Medulla oblongata (tissue), 1 donor: Measurements from ENCODE around the gene RCAN3.
A peak's percentile ranks its signal among the peaks of the same experiment; 100 is the strongest.

Source experiments
- DNase-seq: peaks from one replicate; pipeline ENCODE4 v3.0.0-alpha.2; 2015; ENCODE audit errors: extremely low spot score

RCAN3 gene

DNA sequence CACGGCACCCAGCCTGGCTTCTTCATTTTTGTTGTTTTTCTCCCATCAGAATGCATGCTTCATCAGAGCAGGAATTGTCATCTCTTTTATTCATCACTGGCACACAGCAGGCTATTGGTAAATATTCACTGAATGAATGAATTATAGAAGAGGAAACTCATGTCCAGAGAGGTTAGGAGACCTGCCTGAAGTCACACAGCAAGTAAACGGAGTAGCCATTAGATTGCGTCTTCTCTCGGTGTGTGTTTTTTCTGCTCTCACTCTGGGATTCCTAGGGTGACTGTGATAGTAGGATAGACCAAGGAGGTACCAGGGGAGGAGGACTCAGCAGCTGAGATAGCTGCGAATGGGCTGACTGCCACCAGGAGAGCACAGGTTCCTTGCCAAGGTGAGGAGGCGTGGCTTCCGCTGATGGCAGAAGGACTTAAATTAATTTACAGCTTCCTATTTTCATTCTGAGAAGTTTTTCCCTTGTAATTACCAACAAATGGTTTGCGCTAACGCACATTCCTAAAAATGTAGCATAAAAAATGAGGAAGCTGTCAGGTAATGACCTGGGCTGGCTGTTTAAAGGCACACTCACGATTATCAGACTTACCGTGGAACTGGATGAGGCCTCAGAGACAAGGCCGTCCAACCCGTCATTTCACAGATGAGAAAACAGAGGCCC is 48.8 kb downstream of the RCAN3 start:
- no peak for DNase-seq

DNA sequence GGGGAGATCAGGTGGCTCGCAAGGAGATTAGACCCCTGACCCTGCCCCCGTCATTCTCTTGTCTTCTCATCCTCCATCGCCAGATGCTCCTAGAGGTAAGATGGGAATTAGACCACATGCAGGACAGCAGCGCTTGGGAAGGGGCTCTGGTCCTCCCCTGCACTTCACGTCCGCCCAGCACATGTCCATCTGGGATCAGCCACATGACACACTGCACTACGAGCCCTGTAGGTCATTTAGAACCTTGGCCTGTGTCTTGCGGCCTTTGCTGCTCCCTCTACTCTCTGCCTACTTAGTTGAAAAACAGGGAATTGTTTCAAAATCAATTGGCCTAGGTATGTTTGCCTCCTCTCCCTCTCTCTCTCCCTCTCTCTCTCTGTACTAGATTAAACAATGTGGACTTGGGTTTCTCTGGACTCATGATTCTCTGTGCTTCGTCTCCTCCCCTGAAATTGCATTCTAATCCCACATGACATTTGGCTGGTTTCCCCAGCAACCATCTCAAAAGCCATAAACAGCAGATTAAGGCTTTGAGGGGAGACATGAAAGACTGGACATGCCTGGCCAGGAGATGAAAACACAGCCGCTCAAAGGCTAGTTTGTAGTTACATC is 49.4 kb downstream of the RCAN3 start:
- DNase-seq: no peak

DNA sequence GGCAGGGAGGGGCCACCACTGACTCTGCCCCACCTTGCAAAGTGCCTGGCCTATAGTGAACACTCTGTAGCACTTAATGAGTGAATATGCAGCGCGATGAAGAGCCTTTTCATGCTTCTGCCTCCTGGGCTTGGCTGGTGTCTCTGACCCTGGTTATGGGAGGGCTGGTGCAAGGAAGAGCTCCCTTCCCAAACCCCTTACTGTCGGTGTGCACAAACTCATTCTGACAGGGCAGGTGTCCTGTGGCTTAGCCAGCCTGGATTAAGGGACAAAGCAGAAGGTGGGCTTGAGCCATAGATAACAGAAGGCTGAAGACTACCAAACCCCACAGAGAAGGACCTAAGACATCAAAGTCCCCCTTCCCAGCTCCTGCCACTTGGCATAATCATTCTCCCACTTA is 51.3 kb downstream of the RCAN3 start:
- DNase-seq: no peak

DNA sequence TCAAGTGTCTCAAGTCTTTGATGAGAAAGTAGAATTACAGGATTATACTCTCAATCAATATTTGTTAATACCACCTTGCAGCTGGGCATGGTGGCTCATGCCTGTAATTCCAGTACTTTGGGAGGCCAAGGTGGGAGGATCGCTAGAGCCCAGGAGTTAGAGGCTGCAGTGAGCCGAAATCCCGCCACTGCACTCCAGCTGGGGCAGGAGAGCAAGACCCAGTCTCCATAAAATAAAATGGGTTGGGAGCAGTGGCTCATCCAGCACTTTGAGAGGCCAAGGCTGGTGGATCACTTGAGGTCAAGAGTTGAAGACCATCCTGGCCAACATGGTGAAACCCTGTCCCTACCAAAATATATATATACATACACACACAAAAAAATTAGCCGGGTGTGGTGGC is 52.1 kb downstream of the RCAN3 start:
- no peak for DNase-seq

DNA sequence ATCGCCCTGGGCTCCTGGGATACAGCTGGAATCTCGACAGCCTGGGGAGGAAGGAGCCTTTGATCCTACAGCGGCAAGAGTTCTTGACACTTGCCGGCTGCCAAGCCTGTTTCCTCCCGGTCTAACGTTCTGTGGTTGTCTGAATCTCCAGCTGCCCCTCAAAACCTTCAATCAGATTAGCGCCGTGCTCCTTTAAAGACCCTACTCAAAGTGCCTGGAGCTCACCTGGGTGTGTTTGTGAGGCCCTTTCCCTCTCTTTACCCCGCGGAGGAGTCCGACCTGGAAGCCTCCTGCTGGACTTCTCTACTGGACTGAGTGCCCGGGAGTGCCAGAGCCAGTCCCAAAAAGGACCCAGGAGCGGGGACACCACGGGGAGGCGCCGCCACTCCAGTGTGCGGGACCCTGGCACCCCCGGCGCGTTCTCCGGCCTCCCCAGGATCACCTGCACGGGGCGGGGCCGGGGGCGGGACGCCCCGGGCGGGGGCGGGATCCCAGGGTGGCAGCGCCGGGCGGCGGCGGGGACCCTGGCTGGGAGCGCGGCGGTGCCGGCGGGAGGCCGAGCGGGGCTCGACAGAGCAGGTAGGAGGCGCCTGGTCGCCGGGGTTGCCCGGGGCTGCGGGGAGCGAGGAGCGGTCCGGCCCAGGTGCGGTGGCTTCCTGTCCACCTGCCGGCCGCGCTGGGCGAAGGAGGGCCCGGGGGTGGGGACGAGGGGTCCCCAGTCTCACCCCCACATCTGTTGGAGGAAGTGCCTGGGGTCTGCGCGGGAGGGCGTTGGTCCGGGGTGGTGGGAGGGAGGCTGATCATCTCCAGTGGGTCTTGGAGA is 53.2 kb downstream of the RCAN3 start, which contains the start of gene NCMAP:
TSS of gene NCMAP (plus strand) at position 497 of the 823 bp plus-strand sequence. CDS start 39,344 bp downstream, outside the sequence.
- no peak for DNase-seq

DNA sequence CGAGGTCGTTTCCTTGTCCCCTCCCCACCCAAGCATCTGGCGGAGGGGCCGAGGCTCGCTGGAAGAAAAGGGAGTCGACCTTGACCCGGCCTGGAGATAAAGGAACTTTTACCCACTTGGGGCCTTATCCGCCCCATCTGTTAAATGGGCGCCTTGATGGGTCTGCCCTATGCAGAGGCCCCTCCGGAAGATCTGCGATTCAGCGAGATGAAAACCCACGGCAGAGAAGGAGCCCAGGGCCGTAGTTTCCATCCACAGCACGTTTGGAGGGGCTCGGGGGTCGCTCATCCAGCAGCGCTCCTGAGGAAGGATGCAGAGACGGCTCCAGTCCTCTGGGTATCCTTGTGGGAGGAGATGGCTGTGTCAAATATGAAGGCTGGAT is 53.8 kb downstream of the RCAN3 start:
- no peak for DNase-seq

DNA sequence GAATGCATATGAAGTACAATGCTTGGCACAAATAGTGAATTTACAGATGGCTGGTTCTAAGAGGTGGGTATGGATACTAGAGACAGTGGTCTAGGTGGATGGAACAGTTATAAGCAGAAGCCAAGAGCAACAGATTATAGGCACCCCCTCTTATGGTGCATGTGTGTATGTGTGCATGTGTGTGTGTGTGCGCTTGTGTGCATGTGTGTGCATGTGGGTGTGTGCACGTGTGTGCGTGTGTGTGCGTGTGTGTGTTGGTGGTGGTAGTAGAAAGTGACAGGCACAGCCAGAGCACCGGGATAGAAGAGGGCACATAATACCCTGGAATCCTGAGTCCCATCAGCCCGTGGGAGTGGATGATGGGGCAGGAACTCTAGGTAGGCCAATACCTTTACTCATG is 54.6 kb downstream of the RCAN3 start:
- DNase-seq: no peak

DNA sequence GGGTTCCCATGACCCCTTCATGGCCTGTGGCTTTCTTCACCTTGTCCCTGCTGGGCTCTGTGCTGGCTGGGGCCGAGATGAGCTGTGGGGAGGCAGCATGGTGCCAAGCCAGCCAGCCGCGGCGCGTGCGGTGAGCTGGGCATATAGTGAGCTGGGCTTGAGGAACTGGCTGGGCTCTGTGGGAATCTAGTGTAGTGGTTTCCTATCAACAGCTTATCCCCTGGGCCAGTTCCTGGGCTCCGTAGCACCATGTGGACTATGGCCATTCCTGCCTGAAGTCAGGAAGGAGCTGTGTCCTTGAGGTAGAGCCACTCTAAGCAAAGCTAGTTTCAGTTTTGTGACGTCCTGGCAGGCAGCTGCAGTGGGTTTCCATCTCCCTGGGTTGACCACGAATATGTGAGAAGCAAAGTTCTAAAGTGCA is 55.1 kb downstream of the RCAN3 start:
- no peak for DNase-seq

DNA sequence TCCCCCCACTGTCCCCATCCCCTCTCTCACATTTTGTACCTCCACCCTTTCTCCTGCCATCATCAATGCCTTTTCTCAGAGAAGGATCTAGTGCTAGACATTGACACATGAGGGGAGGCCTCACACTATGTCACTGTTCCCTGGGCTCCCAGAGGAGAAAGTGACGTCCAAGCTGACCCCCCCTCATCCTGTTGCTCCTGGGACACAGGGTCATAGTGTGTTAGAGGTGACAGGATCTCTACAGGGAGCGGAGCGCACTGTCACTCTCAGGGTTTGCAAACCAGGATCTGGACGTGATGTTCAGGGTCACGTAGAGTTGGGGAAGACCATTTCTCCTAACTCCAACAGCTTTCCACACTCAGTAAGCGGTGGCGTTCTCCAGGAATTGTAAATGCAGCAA is 55.8 kb downstream of the RCAN3 start:
- no peak for DNase-seq

DNA sequence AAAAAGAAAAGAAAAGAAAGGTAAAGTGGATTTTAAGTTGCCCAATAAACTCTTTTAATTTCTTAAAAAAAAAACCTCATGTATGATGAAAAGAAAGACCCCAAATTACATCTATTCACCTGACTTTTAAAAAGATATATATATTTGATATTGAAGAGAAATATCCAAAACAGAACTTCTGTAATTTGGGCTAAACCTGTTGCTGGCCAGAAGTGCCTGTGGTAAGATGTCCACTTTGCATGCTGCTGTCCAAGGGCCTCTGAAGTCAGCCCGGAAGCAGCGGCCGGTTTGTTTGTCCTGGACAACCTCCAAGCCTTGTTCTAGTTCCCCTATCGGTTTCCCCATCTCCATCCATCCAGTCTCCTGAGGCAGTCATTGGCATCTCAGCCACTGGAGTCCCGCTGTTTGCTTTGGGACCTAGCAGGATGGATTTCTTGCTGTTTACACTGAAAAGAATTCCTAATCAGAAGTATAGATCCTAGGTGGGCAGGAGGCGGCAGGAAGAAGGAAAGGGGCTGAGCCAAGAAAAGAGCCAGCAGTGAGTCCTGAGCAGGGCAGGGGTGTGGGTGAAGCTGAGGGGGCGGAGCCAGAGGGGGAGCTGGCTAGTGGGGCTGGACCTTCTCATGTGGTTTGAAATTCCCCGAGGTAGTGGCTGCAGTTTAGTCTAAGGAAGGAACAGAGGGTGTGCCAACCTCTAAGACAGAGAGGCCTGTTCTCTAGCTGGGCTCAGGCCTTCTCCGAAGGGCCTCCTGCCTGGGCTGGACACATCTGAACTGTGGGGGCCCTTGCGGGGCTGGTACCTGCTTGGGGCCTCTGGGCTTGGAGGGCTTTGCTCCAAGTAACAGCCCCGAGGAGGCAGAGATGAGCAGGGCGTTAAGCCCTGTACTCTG is 56.5 kb downstream of the RCAN3 start:
- peak; percentile 87 for DNase-seq

DNA sequence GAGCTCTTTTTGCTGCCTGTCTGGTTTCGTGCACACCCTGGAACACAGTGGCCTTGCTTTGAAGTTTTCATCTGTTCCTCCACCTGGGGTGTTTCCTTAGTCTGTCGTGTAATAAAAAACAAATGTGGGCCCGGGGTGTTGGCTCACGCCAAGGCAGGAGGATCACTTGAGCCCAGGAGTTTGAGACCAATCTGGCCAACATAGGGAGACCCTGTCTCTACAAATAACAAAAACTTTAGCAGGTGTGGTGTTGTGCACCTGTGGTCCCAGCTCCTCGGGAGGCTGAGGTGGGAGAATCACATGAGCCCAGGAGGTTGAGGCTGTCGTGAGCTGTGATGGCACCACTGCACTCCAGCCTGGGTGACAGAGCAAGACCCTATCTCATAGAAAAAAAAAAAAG is 57.7 kb downstream of the RCAN3 start:
- DNase-seq: no peak

DNA sequence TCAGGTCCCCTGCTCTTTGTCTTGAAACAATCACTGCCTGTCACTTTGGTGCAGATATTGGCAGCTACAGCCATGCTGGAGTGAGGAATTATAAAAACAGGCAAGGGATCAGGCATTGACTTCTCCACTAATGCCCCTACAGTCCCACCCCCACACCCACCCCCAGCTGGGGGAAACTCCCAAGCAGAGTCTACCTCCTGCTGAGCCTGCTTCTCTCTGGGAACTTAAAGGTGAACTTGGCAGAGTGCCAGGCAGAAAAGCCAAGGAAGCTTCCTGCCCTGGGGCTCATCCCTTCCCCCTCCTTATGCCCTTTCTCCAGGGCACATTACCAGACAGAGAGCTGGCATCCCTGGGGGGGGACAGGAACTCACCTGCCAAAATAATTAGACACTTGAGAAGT is 60.0 kb downstream of the RCAN3 start:
- no peak for DNase-seq

DNA sequence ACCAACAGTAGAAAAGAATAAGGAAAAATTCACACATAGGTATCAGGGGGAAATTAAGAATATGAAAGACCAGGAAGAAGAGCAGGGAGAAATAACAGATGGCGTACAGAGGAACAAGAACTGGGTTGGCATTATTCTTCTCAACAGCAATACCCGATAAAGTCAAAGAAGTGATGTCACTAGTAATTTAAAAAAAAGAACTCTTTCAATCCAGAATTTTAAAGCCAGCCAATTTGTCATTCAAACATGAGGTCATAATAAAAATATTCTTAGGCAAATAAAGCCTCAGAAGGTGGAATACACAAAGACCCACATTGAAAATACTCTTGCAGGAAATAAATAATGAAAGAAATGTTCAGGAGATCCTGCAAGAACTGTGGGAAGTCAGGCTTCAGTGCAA is 62.1 kb downstream of the RCAN3 start:
- no peak for DNase-seq

DNA sequence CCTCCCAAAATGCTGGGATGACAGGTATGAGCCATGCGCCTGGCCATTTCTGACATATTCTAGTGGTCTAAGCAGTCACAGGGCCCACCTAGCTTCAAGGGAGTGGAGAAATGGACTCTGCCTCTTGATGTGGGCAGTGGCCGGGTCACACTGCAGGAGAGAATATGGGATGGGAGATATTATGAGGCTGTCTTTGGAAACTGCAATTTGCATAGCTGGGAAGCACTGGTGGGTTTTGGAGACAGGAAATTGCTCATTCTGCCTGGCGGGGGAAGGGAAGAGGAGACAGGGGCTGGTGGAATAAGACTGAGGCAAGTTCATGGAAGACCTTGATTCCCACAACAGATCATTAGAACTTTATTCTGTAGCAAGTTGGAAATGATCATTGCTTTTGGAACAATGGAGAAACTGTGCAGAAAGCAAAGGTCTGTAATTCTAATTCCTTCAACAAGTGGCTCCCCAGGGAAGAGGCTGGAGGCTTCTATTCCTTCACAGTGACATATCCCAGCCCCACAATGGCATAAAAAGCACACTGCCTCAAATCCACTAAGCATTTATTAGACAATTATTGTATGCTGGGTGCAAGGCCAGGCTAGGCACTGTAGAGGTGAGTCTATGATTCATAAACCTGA is 63.7 kb downstream of the RCAN3 start:
- no peak for DNase-seq

DNA sequence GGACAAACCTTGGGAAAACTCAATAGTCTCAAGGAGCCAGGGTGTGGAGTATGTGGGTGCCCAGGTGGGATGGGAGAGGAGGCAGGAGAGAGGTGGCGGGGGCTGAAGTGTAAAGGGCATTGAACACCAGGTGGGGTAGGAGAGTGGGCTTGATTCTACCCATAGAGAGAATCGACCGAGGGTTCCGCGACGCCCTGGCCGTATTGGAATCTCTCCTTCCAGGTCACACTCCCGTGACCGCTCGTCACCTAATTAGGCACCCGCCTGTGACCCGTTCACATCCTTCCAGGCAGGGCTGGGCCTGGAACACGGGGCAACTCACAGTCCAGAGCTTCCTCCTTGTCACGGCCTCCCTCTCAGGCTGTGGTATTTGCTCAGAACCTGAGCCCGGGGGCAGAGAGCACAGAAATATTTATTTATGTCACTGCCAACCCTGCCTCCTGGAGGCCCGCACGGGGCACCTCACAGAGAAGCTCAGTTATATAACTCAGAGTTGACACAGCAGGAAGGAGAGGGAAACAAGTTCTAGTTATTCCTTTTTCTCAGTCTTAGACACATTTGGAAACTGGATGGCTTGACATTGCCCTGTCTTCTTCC is 65.3 kb downstream of the RCAN3 start:
- peak; percentile 36 for DNase-seq

DNA sequence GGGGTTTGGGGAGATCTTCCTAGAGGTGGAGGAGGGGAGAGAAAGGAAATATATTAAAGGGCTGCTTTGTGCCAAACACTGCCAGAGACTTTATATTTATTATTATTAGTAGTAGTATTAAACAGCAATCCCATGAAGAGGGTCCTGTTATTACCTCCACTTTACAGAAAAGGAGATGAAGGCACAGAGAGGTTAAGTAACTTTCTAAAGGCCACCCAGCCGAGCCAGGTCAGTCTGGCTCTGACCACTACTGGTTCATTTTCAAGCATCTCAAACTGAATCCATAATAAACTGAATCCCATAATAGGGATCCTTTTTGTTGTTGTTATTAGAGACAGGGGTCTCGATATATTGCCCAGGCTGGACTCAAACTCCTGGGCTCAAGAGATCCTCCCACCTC is 65.8 kb downstream of the RCAN3 start:
- DNase-seq: no peak

DNA sequence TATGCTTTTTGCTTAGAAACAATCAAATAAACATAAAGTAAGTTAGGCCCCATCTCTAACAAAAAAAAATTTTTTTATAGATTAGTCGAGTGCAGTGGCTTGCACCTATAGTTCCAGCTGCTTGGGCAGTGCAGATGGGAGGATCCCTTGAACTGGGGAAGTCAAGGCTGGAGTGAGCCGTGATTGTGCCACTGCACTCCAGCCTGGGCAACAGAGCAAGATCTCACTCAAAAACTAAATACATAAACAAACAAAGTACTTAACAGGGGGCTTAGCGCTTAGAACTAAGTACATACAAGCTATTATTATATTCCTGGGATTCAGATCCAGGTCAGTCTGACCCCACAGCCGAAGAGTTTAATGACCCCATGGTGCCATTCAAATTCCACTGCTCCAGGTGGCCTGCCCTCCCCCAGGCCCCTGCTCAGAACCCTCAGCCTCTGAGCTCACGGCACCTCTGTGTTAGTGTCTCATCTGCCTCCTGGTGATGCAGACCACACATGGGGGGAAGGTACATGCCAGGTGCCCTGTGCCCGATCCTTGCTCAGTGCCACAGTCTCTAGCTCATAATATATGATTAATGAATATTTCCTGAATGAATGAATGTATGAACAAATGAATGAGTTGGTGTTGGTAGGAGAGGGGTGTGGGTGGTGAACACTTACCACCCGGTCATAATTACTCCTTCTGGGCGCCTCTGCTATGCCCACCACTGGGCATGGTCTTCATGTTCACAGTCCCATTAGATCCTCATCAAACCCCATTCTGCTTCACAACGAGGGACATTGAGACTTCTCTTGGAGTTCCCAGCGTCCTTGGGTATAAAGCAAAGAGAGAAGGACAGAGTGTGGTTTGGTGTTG is 67.9 kb downstream of the RCAN3 start:
- DNase-seq: no peak

DNA sequence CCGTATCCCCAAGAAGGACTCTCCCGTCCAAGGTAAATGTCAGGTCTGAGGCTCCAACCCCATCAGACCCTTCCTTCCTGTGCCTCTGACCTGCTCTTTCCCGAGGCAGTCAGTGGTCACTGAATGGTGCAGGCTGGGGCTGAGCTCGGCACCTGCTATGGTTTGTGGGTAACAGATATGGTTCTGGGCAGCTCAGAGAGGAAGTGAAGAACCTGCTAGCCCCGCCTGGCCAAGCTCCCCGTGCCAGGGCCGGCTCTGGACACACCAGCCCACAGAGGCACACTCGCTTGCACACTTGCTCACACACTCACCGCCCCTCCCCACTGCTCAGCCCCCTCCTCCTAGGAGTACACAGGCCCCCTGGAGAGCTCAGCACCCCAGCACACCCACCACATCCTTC is 69.7 kb downstream of the RCAN3 start:
- DNase-seq: no peak

DNA sequence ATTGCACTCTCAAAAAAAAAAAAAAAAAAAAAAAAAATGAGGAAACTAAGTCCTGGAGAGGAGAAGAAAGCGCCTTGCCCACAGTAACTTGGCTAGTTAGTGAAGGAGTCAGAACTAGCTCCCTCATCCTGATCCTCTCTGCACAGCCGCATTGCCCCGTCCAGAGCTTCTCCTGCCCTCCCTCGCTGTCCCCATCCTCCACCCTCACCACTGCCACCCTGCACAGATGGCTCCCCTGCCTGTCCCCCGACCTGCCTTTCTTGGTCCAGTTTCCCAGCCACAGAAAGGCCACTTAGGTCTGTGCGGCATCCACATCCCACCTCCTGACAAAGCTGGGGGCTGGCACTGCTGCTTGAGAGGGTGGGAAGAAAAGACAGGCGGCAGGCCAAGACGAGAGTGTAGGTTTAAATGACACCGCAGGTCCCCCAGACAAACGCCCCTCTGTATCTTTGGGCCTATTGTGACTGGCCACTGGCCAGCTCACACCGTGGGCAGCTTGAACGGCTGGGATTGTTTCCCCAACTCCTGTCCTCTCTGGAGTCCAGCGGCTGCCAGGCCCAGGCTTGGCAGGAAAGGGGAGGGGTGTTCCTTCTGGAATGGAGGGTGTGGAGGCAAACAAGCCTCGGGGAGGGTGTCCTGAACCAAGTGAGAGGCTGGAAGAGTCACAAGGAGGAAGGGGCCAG is 73.4 kb downstream of the RCAN3 start:
- DNase-seq: peak; percentile 53
